ENCODE measurements around the gene CSNK2A1.

Gene CSNK2A1

GRCh38 chr20:539191-539590, 4.4 kb downstream of the CSNK2A1 start:
- Histone ChIP-seq H3K14ac (ENCODE audit: low read length) (no peak overlapping the region), H3K23ac (ENCODE audit: low read depth, low read length, poor library complexity) (no peak overlapping the region), H2BK120ac (ENCODE audit: low read depth, low read length) (no peak overlapping the region), H4K91ac (ENCODE audit: low read depth, low read length, poor library complexity) (no peak overlapping the region), H3K18ac (ENCODE audit: low read length) (no peak overlapping the region), H3K4me2 (ENCODE audit: insufficient read depth, low read length, poor library complexity, severe bottlenecking) (no peak overlapping the region), H3K4me3 (ENCODE audit: low read length in 2 of 2) (no peak overlapping the region), H2BK15ac (ENCODE audit: low read length) (no peak overlapping the region), H4K8ac (ENCODE audit: low read depth, low read length) (no peak overlapping the region), H2AK5ac (ENCODE audit: low read depth, low read length) (no peak overlapping the region), H3K9ac (ENCODE audit: low read depth, low read length, poor library complexity) (no peak overlapping the region), H3K4ac (ENCODE audit: low read length) (no peak overlapping the region), H2BK12ac (ENCODE audit: low read length) (no peak overlapping the region), H3K4me1 (ENCODE audit: control insufficient read depth in 2 of 2, insufficient read depth in 1 of 2, low read depth in 1 of 2, low read length in 2 of 2) (peaks cover 2 to 6% of the 10 kb centered on the region in 2 donors), H2AFZ (ENCODE audit: low read length) (no peak overlapping the region), H3K9me3 (replicated peaks in 1 of 2; ENCODE audit: control insufficient read depth in 2 of 2, insufficient read depth in 1 of 2, low read depth in 1 of 2, low read length in 2 of 2) (peaks cover 6 to 41% of the 10 kb centered on the region in 2 donors), H3K36me3 (replicated peaks in 1 of 2; ENCODE audit: control insufficient read depth in 2 of 2, insufficient read depth in 2 of 2, low read length in 2 of 2) (peaks cover 3 to 45% of the 10 kb centered on the region in 2 donors), H3K27me3 (ENCODE audit: control insufficient read depth in 3 of 3, insufficient read depth in 3 of 3, low read depth in 1 of 3, low read length in 3 of 3) (no peaks in the 10 kb centered on the region), H2BK5ac (ENCODE audit: low read length) (no peak overlapping the region), H3K79me1 (ENCODE audit: low read depth, low read length) (peaks cover 5% of the 10 kb centered on the region), H3K27ac (replicated peaks; ENCODE audit: low read length) (no peak overlapping the region)
- no peak for DNase-seq (ENCODE audit: low spot score)
- no CpG with 5 or more reads among the region's 2 CpGs for WGBS, 2 donors (ENCODE audit: extremely low coverage in 2 of 2, insufficient read length in 2 of 2, insufficient replicate concordance in 1 of 2)

- H2BK15ac ChIP-seq (ENCODE audit: low read length): no peak overlapping the region
- H3K14ac ChIP-seq (ENCODE audit: low read length): no peak overlapping the region
- peaks cover 3 to 45% of the 10 kb centered on the region in 2 donors for H3K36me3 ChIP-seq (replicated peaks in 1 of 2; ENCODE audit: control insufficient read depth in 2 of 2, insufficient read depth in 2 of 2, low read length in 2 of 2)
- no peak for DNase-seq (ENCODE audit: low spot score)
- no peaks in the 10 kb centered on the region for H3K27me3 ChIP-seq (ENCODE audit: control insufficient read depth in 3 of 3, insufficient read depth in 3 of 3, low read depth in 1 of 3, low read length in 3 of 3)
- no peak overlapping the region for H3K9ac ChIP-seq (ENCODE audit: low read depth, low read length, poor library complexity)
- WGBS, 2 donors (ENCODE audit: extremely low coverage in 2 of 2, insufficient read length in 2 of 2, insufficient replicate concordance in 1 of 2): no CpG with 5 or more reads among the region's 6 CpGs
- H2AFZ ChIP-seq (ENCODE audit: low read length): no peak overlapping the region
- H2BK12ac ChIP-seq (ENCODE audit: low read length): no peak overlapping the region
- H4K8ac ChIP-seq (ENCODE audit: low read depth, low read length): no peak overlapping the region
- no peak overlapping the region for H3K4me3 ChIP-seq (ENCODE audit: low read length in 2 of 2)
- H3K4me2 ChIP-seq (ENCODE audit: insufficient read depth, low read length, poor library complexity, severe bottlenecking): no peak overlapping the region
- H3K4me1 ChIP-seq (ENCODE audit: control insufficient read depth in 2 of 2, insufficient read depth in 1 of 2, low read depth in 1 of 2, low read length in 2 of 2): peaks cover 0 to 6% of the 10 kb centered on the region in 2 donors
- no peak overlapping the region for H3K18ac ChIP-seq (ENCODE audit: low read length)
- no peak overlapping the region for H2BK120ac ChIP-seq (ENCODE audit: low read depth, low read length)
- H2AK5ac ChIP-seq (ENCODE audit: low read depth, low read length): no peak overlapping the region
- H3K79me1 ChIP-seq (ENCODE audit: low read depth, low read length): peaks cover 2% of the 10 kb centered on the region
- H3K23ac ChIP-seq (ENCODE audit: low read depth, low read length, poor library complexity): no peak overlapping the region
- no peak overlapping the region for H4K91ac ChIP-seq (ENCODE audit: low read depth, low read length, poor library complexity)
- H3K4ac ChIP-seq (ENCODE audit: low read length): no peak overlapping the region
- no peak overlapping the region for H2BK5ac ChIP-seq (ENCODE audit: low read length)
- H3K27ac ChIP-seq (replicated peaks; ENCODE audit: low read length): no peak overlapping the region
- H3K9me3 ChIP-seq (replicated peaks in 1 of 2; ENCODE audit: control insufficient read depth in 2 of 2, insufficient read depth in 1 of 2, low read depth in 1 of 2, low read length in 2 of 2): peaks cover 6 to 41% of the 10 kb centered on the region in 2 donors
Measured at GRCh38 chr20:537983-538382, 5.6 kb downstream of the CSNK2A1 start.

GRCh38 chr20:536426-537010, 7.1 kb downstream of the CSNK2A1 start:
- Histone ChIP-seq H3K4me1 (ENCODE audit: control insufficient read depth in 2 of 2, insufficient read depth in 1 of 2, low read depth in 1 of 2, low read length in 2 of 2) (peaks cover 0 to 4% of the 10 kb centered on the region in 2 donors), H3K18ac (ENCODE audit: low read length) (no peak overlapping the region), H3K9me3 (replicated peaks in 1 of 2; ENCODE audit: control insufficient read depth in 2 of 2, insufficient read depth in 1 of 2, low read depth in 1 of 2, low read length in 2 of 2) (peaks cover 6 to 34% of the 10 kb centered on the region in 2 donors), H2AFZ (ENCODE audit: low read length) (no peak overlapping the region), H4K91ac (ENCODE audit: low read depth, low read length, poor library complexity) (no peak overlapping the region), H3K14ac (ENCODE audit: low read length) (no peak overlapping the region), H3K27ac (replicated peaks; ENCODE audit: low read length) (no peak overlapping the region), H3K4me2 (ENCODE audit: insufficient read depth, low read length, poor library complexity, severe bottlenecking) (no peak overlapping the region), H2AK5ac (ENCODE audit: low read depth, low read length) (no peak overlapping the region), H2BK5ac (ENCODE audit: low read length) (no peak overlapping the region), H3K23ac (ENCODE audit: low read depth, low read length, poor library complexity) (no peak overlapping the region), H3K27me3 (ENCODE audit: control insufficient read depth in 3 of 3, insufficient read depth in 3 of 3, low read depth in 1 of 3, low read length in 3 of 3) (no peaks in the 10 kb centered on the region), H3K4me3 (ENCODE audit: low read length in 2 of 2) (no peak overlapping the region), H2BK120ac (ENCODE audit: low read depth, low read length) (no peak overlapping the region), H2BK15ac (ENCODE audit: low read length) (no peak overlapping the region), H2BK12ac (ENCODE audit: low read length) (no peak overlapping the region), H3K4ac (ENCODE audit: low read length) (no peak overlapping the region), H4K8ac (ENCODE audit: low read depth, low read length) (no peak overlapping the region), H3K9ac (ENCODE audit: low read depth, low read length, poor library complexity) (no peak overlapping the region), H3K79me1 (ENCODE audit: low read depth, low read length) (peaks cover 2% of the 10 kb centered on the region), H3K36me3 (replicated peaks in 1 of 2; ENCODE audit: control insufficient read depth in 2 of 2, insufficient read depth in 2 of 2, low read length in 2 of 2) (peaks cover 3 to 42% of the 10 kb centered on the region in 2 donors)
- 100% methylated on average over 1 of the region's 7 CpGs; no CpG with 5 or more reads in 1 of the 2 donors for WGBS, 2 donors (ENCODE audit: extremely low coverage in 2 of 2, insufficient read length in 2 of 2, insufficient replicate concordance in 1 of 2)
- DNase-seq (ENCODE audit: low spot score): no peak

GRCh38 chr20:535958-536357, 7.6 kb downstream of the CSNK2A1 start:
- Histone ChIP-seq H3K4me1 (ENCODE audit: control insufficient read depth in 2 of 2, insufficient read depth in 1 of 2, low read depth in 1 of 2, low read length in 2 of 2) (peaks cover 0 to 4% of the 10 kb centered on the region in 2 donors), H3K4me2 (ENCODE audit: insufficient read depth, low read length, poor library complexity, severe bottlenecking) (no peak overlapping the region), H3K27ac (replicated peaks; ENCODE audit: low read length) (no peak overlapping the region), H3K14ac (ENCODE audit: low read length) (no peak overlapping the region), H3K36me3 (replicated peaks in 1 of 2; ENCODE audit: control insufficient read depth in 2 of 2, insufficient read depth in 2 of 2, low read length in 2 of 2) (peaks cover 3 to 40% of the 10 kb centered on the region in 2 donors), H3K27me3 (ENCODE audit: control insufficient read depth in 3 of 3, insufficient read depth in 3 of 3, low read depth in 1 of 3, low read length in 3 of 3) (no peaks in the 10 kb centered on the region), H3K18ac (ENCODE audit: low read length) (no peak overlapping the region), H3K9me3 (replicated peaks in 1 of 2; ENCODE audit: control insufficient read depth in 2 of 2, insufficient read depth in 1 of 2, low read depth in 1 of 2, low read length in 2 of 2) (peaks cover 6 to 29% of the 10 kb centered on the region in 2 donors), H3K4me3 (ENCODE audit: low read length in 2 of 2) (no peak overlapping the region), H2AK5ac (ENCODE audit: low read depth, low read length) (no peak overlapping the region), H2BK12ac (ENCODE audit: low read length) (no peak overlapping the region), H2BK5ac (ENCODE audit: low read length) (no peak overlapping the region), H3K23ac (ENCODE audit: low read depth, low read length, poor library complexity) (no peak overlapping the region), H3K9ac (ENCODE audit: low read depth, low read length, poor library complexity) (no peak overlapping the region), H2BK120ac (ENCODE audit: low read depth, low read length) (no peak overlapping the region), H2AFZ (ENCODE audit: low read length) (no peak overlapping the region), H4K8ac (ENCODE audit: low read depth, low read length) (no peak overlapping the region), H2BK15ac (ENCODE audit: low read length) (no peak overlapping the region), H3K79me1 (ENCODE audit: low read depth, low read length) (peaks cover 2% of the 10 kb centered on the region), H3K4ac (ENCODE audit: low read length) (no peak overlapping the region), H4K91ac (ENCODE audit: low read depth, low read length, poor library complexity) (no peak overlapping the region)
- no peak for DNase-seq (ENCODE audit: low spot score)
- no CpG with 5 or more reads among the region's 3 CpGs for WGBS, 2 donors (ENCODE audit: extremely low coverage in 2 of 2, insufficient read length in 2 of 2, insufficient replicate concordance in 1 of 2)

All from neuronal stem cell (in vitro differentiated cells).